ENCODE measurements around the gene TSPAN2.

The TSPAN2 gene

DNA sequence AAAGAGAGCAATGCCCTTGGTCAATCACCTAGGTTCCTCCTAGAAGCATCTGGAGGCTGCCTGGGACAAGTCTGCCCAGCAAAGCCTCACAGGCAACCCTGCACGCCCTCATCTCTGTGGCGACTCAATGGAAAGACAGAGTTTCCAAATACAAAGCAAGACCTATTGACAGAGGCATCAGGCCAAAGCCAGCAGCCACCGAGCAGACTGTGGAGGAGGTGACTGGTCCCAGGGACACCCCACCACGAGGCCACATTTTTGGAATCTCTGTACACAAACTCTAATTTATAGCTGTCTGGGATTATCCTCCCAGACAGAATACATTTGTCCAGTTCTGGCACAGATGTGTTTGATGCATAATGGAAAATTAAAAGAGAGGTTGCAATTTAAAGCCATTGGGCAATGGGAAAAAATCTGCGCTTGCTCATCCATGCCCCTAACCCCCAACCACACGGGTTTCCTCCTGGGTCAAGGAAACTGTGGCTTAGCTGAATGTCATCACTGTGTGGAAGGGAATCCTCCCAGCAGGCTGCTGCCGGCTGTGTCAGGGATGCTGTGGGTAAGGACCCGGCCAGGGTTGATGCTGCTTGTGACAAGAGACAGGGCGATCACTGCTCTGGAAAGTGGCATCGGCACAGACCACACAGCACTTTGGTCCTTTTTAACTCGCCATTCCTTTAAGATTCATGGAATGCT is 14.3 kb downstream of the TSPAN2 start:
- H3K4me2 ChIP-seq (ENCODE audit: low read depth, low read length), result no peak overlapping the region
- no peaks in the 10 kb centered on the region for H4K20me1 ChIP-seq (ENCODE audit: insufficient read depth, low read length)
- H3K36me3 ChIP-seq (replicated peaks; ENCODE audit: insufficient read depth, low read length), result no peaks in the 10 kb centered on the region
- H2AFZ ChIP-seq (ENCODE audit: low read length), result no peak overlapping the region
- H3K79me2 ChIP-seq (ENCODE audit: low read length), result no peaks in the 10 kb centered on the region
- H3K4me1 ChIP-seq (ENCODE audit: low read length), result no peaks in the 10 kb centered on the region; the same call in 1 of the 2 replicates
- no peaks in the 10 kb centered on the region for H3K9me2 ChIP-seq (replicated peaks; ENCODE audit: insufficient read depth, low read length)
- no peaks in the 10 kb centered on the region for H3K27me3 ChIP-seq (replicated peaks; ENCODE audit: insufficient read depth, low read length)
- no peak for TF ChIP-seq EZH2 (optimal IDR thresholded peaks at IDR 0.05; ENCODE audit: low read depth, low read length)
- TF ChIP-seq, protein P1, sequence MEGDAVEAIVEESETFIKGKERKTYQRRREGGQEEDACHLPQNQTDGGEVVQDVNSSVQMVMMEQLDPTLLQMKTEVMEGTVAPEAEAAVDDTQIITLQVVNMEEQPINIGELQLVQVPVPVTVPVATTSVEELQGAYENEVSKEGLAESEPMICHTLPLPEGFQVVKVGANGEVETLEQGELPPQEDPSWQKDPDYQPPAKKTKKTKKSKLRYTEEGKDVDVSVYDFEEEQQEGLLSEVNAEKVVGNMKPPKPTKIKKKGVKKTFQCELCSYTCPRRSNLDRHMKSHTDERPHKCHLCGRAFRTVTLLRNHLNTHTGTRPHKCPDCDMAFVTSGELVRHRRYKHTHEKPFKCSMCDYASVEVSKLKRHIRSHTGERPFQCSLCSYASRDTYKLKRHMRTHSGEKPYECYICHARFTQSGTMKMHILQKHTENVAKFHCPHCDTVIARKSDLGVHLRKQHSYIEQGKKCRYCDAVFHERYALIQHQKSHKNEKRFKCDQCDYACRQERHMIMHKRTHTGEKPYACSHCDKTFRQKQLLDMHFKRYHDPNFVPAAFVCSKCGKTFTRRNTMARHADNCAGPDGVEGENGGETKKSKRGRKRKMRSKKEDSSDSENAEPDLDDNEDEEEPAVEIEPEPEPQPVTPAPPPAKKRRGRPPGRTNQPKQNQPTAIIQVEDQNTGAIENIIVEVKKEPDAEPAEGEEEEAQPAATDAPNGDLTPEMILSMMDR (IDR thresholded peaks at IDR 0.05; ENCODE audit: low read length), result no peak
- TF ChIP-seq EZH2phosphoT487 (IDR thresholded peaks at IDR 0.05; ENCODE audit: low read length), result no peak
- no peaks in the 10 kb centered on the region for H3K9me3 ChIP-seq (replicated peaks; ENCODE audit: insufficient read depth, low read length)
- H3K9ac ChIP-seq (ENCODE audit: low read length), result no peak overlapping the region
- no peak for DNase-seq
- H3K4me3 ChIP-seq (ENCODE audit: low read length), result no peak overlapping the region
- no peaks in the 10 kb centered on the region for H3F3A ChIP-seq (ENCODE audit: insufficient read depth, low read length)
- no peak overlapping the region for H3K27ac ChIP-seq (ENCODE audit: low read length)

DNA sequence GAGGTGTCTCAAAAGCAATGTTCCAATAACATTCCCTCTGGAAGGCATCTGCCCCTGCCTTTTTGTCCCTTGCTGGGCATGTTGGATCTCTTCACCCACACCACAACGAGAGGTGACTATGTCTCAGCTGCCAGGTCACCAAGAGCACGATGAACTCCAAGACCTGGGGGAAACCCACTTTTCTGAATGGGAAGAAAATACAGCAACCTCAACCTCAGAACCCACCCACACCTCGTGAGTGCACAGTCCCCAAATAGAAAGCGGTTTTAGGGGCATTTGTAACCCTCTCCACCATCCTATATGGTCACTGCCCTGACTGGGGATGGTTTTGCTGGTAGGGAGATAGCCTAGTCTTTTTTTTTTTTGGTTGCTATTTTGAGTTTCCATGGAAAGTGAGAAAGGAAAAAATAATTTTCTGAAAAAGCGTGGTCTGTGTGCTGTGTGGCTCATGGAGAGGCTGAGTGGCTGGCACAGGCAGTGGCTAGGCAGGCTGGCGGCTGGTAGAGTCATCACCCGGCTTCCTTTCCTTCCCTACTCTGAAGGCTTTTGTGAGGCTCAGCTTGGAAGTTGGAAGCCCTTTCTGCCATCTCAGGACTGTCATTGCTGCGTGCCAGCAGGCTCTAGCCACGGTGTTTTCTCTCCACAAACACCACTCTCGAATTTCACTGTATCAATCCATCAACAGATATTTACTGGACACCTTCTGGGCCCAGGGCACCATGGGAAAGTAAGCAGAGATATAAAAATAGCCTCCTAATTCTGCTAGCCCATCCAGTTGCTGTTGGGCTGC is 15.8 kb downstream of the TSPAN2 start:
- no peaks in the 10 kb centered on the region for H3K9me2 ChIP-seq (replicated peaks; ENCODE audit: insufficient read depth, low read length)
- H3K9me3 ChIP-seq (replicated peaks; ENCODE audit: insufficient read depth, low read length), result no peaks in the 10 kb centered on the region
- TF ChIP-seq EZH2phosphoT487 (IDR thresholded peaks at IDR 0.05; ENCODE audit: low read length), result no peak
- no peak for TF ChIP-seq EZH2 (optimal IDR thresholded peaks at IDR 0.05; ENCODE audit: low read depth, low read length)
- TF ChIP-seq, protein P1 (IDR thresholded peaks at IDR 0.05; ENCODE audit: low read length), result no peak
- H3K27me3 ChIP-seq (replicated peaks; ENCODE audit: insufficient read depth, low read length), result no peaks in the 10 kb centered on the region
- H2AFZ ChIP-seq (ENCODE audit: low read length), result no peak overlapping the region
- H3K79me2 ChIP-seq (ENCODE audit: low read length), result no peaks in the 10 kb centered on the region
- H3K27ac ChIP-seq (ENCODE audit: low read length), result no peak overlapping the region
- H3F3A ChIP-seq (ENCODE audit: insufficient read depth, low read length), result no peaks in the 10 kb centered on the region
- no peak overlapping the region for H3K4me2 ChIP-seq (ENCODE audit: low read depth, low read length)
- H4K20me1 ChIP-seq (ENCODE audit: insufficient read depth, low read length), result no peaks in the 10 kb centered on the region
- DNase-seq, result no peak
- no peak overlapping the region for H3K9ac ChIP-seq (ENCODE audit: low read length)
- no peak overlapping the region for H3K4me3 ChIP-seq (ENCODE audit: low read length)
- no peaks in the 10 kb centered on the region for H3K36me3 ChIP-seq (replicated peaks; ENCODE audit: insufficient read depth, low read length)
- no peaks in the 10 kb centered on the region; the same call in 1 of the 2 replicates for H3K4me1 ChIP-seq (ENCODE audit: low read length)

DNA sequence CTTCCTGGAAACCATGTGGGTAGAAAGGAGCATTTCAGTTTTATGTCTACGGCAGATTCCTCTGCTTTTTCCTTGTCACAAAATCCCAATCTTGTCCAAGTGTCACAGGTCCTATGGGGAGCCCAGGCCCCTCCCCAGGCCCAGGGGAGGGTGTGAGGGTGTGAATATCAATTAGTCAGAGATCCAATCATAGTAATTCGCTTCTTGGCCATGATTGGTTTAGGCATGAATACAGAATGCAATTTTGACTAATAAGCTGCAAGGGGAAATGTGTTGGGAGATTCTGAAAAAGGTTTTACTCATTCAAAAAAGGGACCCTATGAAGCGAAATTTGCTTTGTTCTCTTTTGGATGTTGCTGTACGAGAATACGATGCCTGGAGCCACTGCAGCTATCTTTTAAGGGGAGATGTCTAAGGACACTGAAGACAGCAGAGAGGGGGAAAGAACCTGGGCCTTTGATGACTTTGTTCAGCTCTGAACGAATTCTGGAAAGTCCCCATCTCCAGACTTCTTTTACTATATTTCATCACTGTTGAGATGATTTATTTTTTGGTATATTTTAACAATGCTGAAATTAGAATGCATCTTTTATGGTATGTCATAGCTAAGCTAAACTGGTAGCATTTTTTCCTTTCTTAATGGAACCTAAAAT is 18.2 kb downstream of the TSPAN2 start:
- no peak for TF ChIP-seq EZH2phosphoT487 (IDR thresholded peaks at IDR 0.05; ENCODE audit: low read length)

More for the DNA sequence above, 18.2 kb downstream of the TSPAN2 start:
- no peak overlapping the region for H3K4me3 ChIP-seq (ENCODE audit: low read length)
- H3K4me1 ChIP-seq (ENCODE audit: low read length), result no peaks in the 10 kb centered on the region
- H3K79me2 ChIP-seq (ENCODE audit: low read length), result no peaks in the 10 kb centered on the region
- no peaks in the 10 kb centered on the region for H3K9me3 ChIP-seq (replicated peaks; ENCODE audit: insufficient read depth, low read length)
- H3K9ac ChIP-seq (ENCODE audit: low read length), result no peak overlapping the region
- H3K9me2 ChIP-seq (replicated peaks; ENCODE audit: insufficient read depth, low read length), result no peaks in the 10 kb centered on the region
- no peak overlapping the region for H2AFZ ChIP-seq (ENCODE audit: low read length)
- no peak for DNase-seq
- H3K27ac ChIP-seq (ENCODE audit: low read length), result no peak overlapping the region
- H3F3A ChIP-seq (ENCODE audit: insufficient read depth, low read length), result no peaks in the 10 kb centered on the region
- no peaks in the 10 kb centered on the region for H3K27me3 ChIP-seq (replicated peaks; ENCODE audit: insufficient read depth, low read length)
- no peaks in the 10 kb centered on the region for H3K36me3 ChIP-seq (replicated peaks; ENCODE audit: insufficient read depth, low read length)
- H3K4me2 ChIP-seq (ENCODE audit: low read depth, low read length), result no peak overlapping the region
- no peaks in the 10 kb centered on the region for H4K20me1 ChIP-seq (ENCODE audit: insufficient read depth, low read length)
